ENCODE results near the gene DPEP2.

GRCh38 chr16:67995423-67995822 lies 3.9 kb downstream of the DPEP2 start:
- TF ChIP-seq REST (IDR thresholded peaks at IDR 0.05; ENCODE audit: low read depth) (no peak), EZH2phosphoT487 (IDR thresholded peaks at IDR 0.05; ENCODE audit: borderline replicate concordance) (no peak)
